ENCODE measurements around the gene ABHD2.

ABHD2 gene

DNA sequence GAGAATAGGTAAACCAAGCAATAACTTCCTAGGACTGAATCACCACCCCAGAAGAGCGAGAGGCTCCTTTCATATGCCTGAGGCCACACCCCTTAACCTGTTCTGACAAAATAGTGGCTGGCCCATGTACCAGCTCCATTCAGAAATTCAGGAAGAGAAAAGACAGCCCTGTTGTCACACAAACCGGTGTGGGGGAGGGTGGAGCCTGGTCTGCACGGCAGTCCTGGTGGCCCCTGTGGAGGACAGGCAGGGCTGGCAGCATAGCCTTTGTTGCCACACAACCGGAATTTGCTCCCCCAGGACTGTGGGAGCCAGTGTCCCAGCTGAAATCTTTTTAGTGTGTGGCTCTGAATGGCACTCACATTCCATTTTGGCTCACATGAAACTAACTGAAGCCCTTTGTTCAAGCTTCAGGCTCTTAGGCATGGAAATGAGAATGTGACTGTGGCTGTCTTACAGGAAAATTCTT lies 109.3 kb downstream of the ABHD2 start:
- TF ChIP-seq, protein P1, sequence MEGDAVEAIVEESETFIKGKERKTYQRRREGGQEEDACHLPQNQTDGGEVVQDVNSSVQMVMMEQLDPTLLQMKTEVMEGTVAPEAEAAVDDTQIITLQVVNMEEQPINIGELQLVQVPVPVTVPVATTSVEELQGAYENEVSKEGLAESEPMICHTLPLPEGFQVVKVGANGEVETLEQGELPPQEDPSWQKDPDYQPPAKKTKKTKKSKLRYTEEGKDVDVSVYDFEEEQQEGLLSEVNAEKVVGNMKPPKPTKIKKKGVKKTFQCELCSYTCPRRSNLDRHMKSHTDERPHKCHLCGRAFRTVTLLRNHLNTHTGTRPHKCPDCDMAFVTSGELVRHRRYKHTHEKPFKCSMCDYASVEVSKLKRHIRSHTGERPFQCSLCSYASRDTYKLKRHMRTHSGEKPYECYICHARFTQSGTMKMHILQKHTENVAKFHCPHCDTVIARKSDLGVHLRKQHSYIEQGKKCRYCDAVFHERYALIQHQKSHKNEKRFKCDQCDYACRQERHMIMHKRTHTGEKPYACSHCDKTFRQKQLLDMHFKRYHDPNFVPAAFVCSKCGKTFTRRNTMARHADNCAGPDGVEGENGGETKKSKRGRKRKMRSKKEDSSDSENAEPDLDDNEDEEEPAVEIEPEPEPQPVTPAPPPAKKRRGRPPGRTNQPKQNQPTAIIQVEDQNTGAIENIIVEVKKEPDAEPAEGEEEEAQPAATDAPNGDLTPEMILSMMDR (IDR thresholded peaks at IDR 0.05), result no peak
- TF ChIP-seq ZFX (IDR thresholded peaks at IDR 0.05; ENCODE audit: borderline replicate concordance), result no peak
- H3K27ac ChIP-seq, result no peak overlapping the region

DNA sequence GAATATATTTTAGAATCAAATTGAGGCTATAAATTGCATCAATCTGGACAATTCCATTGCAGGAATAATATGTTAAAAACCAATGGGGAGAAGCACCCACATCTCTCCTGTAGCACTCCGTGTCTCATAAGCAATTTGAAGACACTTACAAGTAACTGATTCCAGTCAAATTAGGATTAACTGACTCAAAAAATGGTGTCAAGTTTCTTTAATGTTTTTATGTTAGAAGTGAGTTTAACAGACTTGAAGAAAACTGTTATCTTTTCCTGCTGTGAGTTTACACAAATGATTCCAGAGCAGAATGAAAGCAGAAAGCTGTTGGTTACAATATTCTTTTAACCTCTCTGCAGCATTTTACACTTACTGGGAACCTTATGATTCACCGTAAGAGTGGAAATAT lies 109.9 kb downstream of the ABHD2 start:
- no peak overlapping the region for H3K27ac ChIP-seq
- TF ChIP-seq ZFX (IDR thresholded peaks at IDR 0.05; ENCODE audit: borderline replicate concordance), result no peak
- TF ChIP-seq, protein P1 (IDR thresholded peaks at IDR 0.05), result no peak

DNA sequence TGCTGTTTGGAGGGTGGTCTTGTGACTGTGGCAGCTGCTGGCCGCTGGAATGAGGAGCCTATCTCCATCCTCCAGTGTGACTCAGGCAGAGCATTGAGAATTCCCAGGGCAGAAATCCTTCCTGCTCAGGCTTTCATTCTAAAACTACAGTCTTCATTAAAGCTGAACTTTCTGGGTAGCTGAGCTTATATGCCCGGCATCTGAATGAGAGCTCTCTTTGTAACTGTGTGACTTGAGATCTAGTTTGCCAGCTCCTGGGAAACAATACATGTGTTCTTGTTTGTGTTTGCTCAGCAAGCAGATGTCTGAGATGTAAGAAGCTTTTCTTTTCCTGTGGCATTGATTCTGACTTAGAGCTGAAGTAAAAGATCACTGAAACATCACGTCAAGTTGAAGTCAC lies 110.7 kb downstream of the ABHD2 start:
- H3K27ac ChIP-seq, result no peak overlapping the region
- no peak for TF ChIP-seq ZFX (IDR thresholded peaks at IDR 0.05; ENCODE audit: borderline replicate concordance)
- TF ChIP-seq, protein P1 (IDR thresholded peaks at IDR 0.05), result no peak

DNA sequence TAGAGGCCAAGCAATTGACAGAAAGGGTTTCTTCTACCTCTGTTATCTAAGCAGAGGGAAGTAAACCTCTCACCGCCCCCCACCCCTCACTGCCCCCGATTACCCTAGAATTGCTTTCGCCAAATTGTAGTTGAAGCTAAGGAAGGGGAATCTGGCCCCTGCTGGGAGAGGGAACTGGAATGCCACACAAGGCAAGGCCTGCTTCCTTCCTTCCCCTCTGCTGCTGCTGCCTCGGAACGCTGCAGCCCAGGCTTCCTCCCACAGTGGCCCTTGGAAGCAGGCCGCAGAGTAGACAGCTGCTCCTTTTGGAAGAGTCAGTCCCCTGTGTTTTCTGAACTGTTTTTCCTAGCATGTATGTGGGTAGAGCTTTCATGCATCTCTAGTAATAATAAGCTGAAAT lies 111.5 kb downstream of the ABHD2 start:
- no peak overlapping the region for H3K27ac ChIP-seq
- TF ChIP-seq, protein P1 (IDR thresholded peaks at IDR 0.05), result no peak
- TF ChIP-seq ZFX (IDR thresholded peaks at IDR 0.05; ENCODE audit: borderline replicate concordance), result no peak

DNA sequence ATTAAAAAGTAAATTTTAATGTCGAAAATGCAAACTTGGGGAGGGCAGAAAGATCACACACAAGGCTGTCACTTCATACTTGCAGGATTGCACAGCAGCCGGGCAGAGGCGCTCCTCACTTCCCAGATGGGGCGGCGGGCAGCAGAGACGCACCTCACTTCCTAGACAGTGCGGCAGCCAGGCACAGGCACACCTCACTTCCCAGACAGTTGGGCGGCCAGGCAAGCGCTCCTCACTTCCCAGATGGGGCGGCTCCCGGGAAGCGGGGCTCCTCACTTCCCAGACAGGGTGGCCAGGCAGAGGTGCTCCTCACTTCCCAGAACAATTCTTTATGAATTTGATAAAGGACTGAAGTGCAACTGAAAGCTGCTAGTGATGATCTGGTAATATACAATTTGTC lies 111.9 kb downstream of the ABHD2 start:
- H3K27ac ChIP-seq, result no peak overlapping the region
- TF ChIP-seq, protein P1 (IDR thresholded peaks at IDR 0.05), result no peak
- no peak for TF ChIP-seq ZFX (IDR thresholded peaks at IDR 0.05; ENCODE audit: borderline replicate concordance)

DNA sequence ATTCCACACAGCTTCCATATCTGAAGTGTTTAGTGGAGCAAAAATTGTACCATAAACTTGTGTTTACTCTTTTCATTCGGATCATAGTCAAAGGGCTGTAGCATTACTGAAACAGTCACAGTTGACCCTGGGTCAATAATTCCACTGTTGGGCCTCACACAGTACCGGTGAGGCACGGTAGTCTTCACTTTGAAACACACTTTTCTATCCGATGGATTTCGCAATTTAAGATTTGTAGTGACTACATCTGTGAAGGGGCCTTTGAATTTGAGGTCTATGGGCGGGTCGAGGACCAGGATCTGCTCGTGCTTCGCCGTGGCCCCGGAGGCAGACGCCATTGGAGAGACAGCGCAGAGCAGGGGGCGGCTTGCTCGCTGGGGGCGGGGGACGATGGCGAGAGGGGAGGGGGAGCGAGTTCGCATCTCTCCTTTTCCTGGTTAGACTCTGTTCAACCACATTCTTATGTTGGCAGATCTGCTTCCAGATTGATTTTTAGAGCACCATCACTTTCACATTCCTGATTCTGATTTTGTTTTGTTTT lies 113.3 kb downstream of the ABHD2 start:
- no peak for TF ChIP-seq ZFX (IDR thresholded peaks at IDR 0.05; ENCODE audit: borderline replicate concordance)
- TF ChIP-seq, protein P1 (IDR thresholded peaks at IDR 0.05), result no peak
- H3K27ac ChIP-seq, result no peak overlapping the region

DNA sequence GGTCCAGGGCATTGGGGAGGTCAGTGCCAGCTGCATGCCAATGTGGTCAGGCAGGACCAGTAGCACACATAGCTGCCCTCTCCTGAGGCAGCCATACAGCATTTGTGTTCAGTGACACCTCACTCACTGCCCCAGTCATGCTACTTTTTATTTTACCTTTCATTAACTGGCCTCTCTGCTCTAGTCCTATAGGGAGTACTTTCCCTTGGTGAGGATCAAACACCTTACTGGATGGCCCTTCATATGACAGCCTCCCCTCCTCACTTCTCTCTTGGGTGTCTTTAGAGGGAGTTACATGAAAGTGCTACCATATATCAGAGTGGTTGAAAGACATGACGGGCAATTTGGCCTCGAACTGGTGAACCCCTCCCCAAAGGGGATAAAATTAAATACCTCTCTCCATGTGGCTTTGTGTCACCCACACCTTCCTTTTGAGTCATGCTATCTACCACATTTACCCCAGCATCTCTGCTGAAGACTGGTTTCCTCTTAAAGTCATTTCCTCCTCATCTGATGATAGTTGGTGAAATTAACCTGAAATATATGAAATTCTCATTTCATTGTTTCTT lies 115.5 kb downstream of the ABHD2 start:
- TF ChIP-seq, protein P1 (IDR thresholded peaks at IDR 0.05), result no peak
- TF ChIP-seq ZFX (IDR thresholded peaks at IDR 0.05; ENCODE audit: borderline replicate concordance), result no peak
- H3K27ac ChIP-seq, result no peak overlapping the region

Measured in 22Rv1 (cell line).